ENCODE results near the gene OR2A7.
"Not testable (repeated sequence)": the region's sequence is repeated elsewhere in the genome, so short reads cannot be mapped to it uniquely, and the experiment has no call there.

GRCh38 chr7:144239365-144239764 lies 25.2 kb downstream of the OR2A7 start, which contains the start of gene OR2A42:
- not testable (repeated sequence) for TF ChIP-seq POLR2A, CTCF (IDR thresholded peaks at IDR 0.05)

Measured in adrenal gland (tissue), 5 donors.